Activated gamma-delta T cell (primary cell): ENCODE data around the gene KIR3DL3.
"Not testable (repeated sequence)": the region's sequence is repeated elsewhere in the genome, so short reads cannot be mapped to it uniquely, and the experiment has no call there.

ENCODE experiments used
- DNase-seq: peaks from one replicate; lab custom pipeline; 2025; lab: John Stamatoyannopoulos, UW

Gene KIR3DL3

DNA sequence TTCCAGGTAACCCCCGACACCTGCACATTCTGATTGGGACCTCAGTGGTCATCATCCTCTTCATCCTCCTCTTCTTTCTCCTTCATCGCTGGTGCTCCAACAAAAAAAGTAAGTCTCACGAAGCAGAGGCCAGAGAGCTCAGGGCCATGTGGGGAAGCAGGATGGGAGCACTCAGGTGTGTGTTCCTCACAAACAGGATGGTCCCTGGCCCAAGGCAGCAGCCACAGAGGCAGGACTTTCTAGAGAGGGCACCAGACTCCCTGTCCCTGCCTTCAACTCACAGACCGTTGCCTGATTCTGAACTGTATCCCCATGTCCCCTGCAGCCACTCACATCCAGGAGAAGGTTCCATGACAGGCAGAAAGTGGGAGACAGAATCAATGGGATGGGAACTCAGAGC is 58.7 kb downstream of the KIR3DL3 start:
- not testable (repeated sequence) for DNase-seq
